ENCODE results near the gene TECPR2.

TECPR2 gene

DNA sequence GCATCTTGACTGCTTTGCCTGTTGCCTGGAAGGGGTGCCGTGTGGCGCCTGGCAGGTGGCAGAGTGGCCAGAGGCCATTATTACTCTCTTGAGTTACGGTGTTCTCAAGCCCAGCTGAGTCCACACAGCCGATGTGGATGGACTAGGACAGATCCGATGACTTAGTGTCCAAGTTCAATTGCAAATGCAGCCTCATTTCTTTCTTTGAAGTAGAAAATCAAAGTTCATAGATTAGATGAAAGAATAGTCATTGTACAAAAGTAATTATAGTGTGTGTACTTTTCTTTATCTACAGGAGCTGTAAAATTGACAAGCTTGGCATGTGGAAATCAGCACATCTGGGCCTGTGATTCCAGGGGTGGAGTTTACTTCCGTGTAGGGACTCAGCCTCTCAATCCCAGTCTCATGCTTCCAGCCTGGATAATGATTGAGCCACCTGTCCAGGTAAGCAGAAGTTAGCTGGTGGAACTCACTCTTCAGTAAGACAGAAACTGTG, 102.2 kb downstream of the TECPR2 start:
- no peak for DNase-seq (ENCODE audit: low read depth in 1 of 2, low spot score in 1 of 2)

DNA sequence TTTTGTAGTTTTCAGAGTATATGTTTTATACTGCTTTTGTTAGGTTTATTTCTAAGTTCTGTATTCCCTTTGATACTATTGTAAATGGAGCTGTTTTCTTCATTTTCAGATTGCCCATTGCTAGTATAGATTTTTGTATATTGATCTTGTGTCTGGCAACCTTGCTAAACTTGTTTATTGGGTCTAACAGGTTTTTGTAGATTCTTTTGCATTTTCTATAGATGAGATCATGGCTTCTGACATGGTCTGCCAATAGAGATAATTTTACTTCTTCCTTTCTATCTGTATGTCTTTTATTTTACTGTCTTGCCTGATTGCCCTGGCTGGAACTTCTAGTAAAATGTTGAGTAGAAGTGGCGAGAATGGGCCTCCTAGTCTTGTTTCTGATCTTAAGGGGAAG, 106.5 kb downstream of the TECPR2 start:
- DNase-seq (ENCODE audit: low read depth in 1 of 2, low spot score in 1 of 2): no peak

DNA sequence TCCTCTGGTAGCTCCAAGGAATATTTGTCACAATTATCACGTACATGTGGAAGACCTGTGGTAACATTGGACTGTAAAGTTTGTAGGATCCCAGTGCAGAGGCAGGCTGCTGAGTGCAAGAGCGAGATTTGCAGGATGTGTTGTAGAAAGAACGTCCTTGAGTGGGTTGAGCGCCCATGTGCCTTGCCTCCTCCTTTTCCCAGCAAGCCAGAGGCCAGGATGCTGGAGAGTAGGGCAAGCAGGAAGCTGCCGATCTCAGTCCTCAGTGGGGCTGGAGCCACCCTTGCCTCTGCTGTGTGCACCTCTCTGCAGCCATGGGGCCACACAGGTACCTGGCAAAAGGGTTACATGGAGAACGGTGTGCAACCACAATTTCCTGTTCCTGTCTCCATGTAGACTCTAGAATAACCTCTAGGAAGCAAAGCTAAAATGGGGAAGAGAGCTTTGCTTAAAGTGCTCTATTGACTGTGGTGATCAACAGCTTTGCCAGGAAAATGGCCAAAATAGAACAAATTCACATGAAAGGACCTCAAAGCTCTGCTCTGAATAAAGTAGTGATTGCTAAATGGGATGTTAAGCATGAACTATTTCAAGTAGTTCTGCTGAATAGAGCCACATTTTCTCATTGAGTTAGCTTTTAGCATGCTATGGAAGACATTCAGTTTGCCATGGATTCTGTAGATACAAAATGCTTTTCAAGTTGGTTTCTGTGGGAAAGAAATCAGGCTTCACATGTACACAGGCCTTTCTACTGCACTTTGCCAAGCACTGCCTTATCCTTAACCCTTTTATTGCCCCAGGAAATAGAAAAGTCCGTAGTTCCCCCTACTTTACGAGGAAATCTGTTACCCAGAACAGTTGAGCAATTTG, 109.4 kb downstream of the TECPR2 start:
- DNase-seq (ENCODE audit: low read depth in 1 of 2, low spot score in 1 of 2): no peak

DNA sequence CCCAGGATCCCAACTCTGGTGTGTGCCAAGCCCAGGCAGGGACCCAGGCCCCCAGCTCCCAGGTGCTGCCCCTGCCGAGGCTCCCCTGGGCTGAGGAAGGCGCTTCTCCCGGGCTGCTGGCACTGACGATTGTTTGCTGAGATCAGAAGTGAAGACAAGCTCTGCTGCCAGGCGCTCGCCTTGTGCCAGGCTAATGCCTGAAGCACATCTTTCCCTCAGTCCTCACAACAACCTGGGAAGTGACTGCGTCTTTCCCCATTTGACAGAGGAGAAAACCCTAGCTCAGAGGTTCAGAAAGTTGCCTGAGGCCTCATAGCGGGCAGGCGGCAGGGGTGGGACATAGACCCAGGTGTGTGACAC, 110.0 kb downstream of the TECPR2 start:
- no peak for DNase-seq (ENCODE audit: low read depth in 1 of 2, low spot score in 1 of 2)

DNA sequence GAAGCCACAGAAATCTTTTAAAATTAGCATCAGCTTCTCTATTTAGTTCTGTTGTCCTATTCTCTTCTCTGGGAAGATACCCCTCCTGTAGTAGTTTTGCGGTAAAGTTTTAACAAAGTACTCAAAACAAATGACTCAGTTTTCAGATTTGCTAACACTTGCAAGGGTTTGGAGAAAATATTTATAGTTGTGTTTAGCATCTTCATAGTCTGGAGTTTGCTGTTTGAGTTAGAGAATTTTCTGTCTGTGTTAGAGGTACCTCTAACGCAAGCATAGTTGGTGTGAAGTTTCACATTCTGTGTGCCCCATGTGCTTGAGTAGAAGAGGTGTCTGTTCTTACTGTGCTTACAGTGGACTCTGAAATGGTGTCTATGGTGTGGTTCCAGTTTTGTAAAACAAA, 110.8 kb downstream of the TECPR2 start:
- DNase-seq (ENCODE audit: low read depth in 1 of 2, low spot score in 1 of 2): no peak

DNA sequence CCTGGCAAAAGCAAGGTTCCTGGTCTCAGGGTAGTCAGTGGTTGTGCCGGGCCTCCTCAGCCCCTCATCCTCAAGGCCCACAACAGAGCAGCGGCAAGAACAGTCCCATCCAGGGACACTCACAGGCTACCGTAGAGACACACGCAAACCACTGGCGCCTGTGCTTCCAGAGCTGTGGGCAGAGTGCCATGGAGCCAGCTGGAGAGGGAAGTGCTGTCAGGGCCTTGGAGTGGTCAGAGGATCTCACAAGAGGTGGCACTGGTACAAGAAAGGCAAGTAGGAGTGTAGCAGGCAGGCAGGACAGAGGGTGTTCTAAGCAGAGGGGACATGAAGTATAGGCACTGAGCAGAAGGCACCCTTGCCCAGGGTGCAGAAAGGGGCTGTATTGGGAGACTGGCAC, 112.2 kb downstream of the TECPR2 start:
- DNase-seq (ENCODE audit: low read depth in 1 of 2, low spot score in 1 of 2): no peak

DNA sequence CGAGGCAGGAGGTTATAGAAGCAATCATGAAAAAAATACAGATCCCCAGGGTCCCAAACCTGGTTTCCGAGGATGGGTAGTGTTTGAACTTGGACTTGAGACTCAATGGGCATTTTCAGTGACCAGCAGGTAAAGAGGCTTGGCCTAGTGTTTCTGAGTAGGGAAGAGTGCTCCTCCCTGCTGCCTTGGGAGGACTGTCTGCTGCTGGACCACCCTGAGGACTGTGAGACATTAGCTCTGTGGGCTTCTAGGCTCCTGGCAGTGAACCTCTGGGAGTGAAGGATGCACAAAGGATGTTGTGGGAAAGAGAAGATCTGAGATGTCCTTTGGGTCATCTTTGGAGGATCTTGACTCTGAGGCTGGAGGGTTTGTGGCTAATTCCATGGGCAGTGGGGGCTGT, 116.4 kb downstream of the TECPR2 start:
- no peak for DNase-seq (ENCODE audit: low read depth in 1 of 2, low spot score in 1 of 2)

DNA sequence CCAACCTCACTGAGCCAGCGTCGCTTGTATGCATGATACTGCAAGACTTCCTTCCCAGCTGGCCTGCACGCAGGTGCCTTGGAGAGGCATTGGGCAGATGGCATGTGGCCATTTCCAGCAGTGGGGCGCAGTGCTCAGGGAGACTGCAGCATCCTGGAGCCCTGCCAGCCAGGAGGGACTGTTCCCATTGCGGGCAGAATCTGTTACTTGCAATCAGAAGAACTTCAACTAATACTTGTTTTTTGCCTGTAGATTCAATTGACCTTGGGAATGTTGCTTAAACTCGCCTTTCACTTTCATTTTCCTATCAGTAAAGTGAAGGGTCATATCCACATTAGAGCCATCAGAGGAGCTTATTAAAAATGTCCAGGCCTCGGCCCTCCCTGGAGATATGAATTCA, 117.0 kb downstream of the TECPR2 start:
- no peak for DNase-seq (ENCODE audit: low read depth in 1 of 2, low spot score in 1 of 2)

DNA sequence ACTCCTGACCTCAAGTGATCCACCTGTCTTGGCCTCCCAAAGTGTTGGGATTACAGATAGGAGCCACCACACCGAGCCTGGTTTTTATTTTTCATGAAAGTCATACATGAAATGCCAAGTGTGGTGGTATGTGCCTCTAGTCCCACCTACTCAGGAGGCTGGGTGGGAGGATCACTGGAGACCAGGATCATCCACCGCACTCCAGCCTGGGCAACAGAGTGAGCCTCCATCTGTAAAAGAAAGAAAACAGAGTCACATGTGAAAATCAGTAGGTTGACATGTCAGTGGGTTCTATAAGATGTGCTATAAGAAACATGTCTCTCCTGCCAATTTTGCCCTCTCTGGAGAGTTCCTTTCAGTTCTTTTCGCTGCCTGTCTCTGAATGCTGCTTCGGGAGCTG, 118.6 kb downstream of the TECPR2 start:
- no peak for DNase-seq (ENCODE audit: low read depth in 1 of 2, low spot score in 1 of 2)

DNA sequence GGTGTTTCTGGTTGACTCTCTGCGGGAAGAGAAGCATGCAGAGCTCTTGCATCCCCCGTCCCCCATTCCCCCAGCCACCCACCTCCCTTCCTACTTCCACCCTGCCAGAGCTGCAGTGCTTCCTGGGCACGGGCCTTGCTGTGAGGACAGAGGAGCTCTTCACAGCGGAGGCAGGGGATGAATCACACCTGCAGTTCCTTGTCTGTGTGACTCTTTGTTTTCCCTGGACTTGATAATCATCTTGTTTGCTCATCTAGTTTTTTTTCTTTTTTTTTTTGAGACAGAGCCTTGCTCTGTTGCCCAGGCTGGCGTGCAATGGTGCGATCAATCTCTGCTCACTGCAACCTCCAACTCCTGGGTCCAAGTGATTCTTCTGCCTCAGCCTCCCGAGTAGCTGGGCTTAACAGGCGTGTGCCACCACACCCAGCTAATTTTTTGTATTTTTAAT, 119.1 kb downstream of the TECPR2 start:
- DNase-seq (ENCODE audit: low read depth in 1 of 2, low spot score in 1 of 2): no peak

DNA sequence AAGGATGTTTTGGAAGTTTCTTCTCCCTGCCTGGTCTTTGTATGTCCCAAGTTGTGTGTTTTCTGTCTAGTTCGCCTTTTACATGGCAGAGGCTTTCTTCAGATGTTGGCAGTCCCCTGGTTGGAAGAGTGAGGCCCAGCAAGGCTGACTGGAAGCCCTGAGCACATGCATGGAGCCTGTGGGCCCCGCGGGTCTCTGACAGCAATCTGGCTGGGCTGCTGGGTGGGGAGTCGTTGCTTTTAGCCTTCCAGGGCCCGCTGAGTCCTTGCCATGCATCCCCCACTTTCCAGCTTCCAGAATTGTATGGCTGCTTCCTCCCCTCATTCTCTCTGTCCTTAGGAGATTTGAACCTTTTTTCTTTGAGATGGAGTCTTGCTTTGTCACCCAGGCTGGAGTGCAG, 121.6 kb downstream of the TECPR2 start:
- no peak for DNase-seq (ENCODE audit: low read depth in 1 of 2, low spot score in 1 of 2)

DNA sequence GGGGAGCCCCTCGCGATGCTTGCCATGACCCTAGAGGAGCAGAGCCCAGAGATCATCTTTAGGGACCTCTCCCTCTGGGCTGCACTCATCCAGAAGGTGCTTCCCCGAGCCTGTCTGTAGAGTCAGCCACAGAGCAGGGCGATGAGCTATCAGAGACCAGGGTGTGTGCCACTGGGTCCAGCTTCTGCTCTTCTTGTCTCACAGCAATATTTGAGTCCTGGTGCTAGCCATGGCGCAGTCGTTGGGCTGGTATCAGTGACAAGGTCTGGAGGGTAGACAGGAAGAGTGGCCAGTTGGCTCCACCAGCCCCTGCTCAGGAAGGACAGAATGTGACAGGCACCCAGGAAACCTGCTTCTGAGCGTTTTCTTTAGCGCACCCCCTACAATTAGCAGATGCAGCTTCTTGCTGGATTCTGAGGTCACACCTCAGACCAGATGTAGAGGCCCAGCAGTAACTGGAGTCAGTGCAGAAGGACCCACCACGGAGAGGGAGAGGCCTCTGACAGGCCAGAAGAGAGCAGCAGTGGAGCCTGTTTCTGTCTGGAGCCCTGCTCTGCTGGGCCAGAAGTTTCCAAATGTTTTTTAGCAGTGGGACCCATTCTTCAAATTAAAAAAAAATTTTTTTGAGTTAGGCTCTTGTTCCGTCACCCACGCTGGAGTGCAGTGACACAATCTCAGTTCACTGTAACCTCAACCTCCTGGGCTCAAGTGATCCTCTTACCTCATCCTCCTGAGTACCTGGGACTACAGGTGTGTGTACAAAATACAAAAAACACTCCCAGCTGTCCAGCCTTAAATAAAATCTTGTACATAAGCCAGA, 123.2 kb downstream of the TECPR2 start:
- no peak for DNase-seq (ENCODE audit: low read depth in 1 of 2, low spot score in 1 of 2)

DNA sequence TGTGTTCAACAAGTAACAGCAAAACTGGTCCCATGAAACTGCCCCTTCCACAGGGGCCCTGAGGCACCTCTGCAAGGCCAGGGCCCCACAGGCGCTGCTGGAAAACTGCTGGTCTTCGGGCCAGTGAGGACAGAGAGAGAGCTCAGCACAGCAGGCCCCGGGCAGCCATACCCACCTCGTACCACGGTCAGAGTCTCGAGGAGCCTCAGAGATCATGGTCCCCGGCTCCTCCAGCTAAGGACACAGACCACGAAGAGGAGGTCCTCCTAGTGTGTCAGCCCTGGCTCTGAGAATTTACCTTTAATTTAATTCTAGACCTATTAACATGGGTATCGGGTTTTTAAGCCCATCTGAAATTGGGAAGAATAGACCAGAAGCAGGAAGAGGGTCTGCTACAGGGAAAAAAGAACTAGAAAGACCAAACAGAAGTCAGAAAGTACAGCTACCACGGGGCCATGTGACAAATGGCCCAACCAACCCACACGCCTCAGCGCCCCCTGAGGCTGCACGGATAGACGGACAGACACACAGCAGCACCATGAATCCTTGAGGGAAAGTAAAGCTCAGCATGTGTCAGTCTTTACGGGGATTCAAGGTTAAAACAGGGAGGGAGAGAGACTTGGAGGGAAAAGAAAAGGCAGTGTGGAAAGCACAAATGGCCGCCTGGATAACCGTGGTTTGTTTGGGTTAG, 123.9 kb downstream of the TECPR2 start:
- DNase-seq (ENCODE audit: low read depth in 1 of 2, low spot score in 1 of 2): no peak

DNA sequence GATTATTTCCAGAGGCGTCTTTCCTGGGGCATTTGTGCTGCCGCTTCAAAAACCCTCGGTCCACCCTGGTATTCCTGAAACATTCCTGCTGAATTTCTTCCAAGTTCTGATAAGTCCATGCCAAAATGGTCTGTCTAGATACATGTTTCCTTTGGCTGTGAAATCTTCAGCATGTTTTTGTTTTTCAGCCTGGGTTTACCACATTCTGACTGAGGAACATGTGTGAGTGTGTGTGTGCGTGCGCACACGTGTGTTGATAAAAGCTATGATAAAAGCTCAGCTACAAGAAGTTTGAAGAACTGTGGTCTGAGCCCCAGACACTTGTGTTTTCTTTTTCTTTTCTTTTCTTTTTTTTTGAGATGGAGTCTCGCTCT, 124.5 kb downstream of the TECPR2 start:
- no peak for DNase-seq (ENCODE audit: low read depth in 1 of 2, low spot score in 1 of 2)

DNA sequence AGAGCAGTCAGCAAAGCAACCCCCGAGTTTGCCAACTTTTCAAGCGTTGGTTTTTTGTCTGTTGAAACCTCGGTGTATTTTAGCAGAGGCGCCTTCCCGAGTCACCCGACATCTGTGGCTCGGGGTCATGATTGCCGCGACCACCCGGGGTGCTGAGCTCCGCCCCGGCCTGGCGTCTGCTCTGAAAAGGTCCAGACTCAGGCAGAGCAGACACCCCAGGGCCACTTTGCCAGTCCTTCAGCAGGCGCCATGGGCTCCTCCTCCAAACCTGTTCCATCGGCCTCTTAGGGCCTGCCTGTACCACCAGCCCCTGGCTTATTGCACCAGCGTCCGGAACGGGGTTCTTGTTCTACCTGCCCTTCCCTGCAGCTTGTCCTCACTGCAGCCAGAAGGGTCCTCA, 127.7 kb downstream of the TECPR2 start:
- no peak for DNase-seq (ENCODE audit: low read depth in 1 of 2, low spot score in 1 of 2)

DNA sequence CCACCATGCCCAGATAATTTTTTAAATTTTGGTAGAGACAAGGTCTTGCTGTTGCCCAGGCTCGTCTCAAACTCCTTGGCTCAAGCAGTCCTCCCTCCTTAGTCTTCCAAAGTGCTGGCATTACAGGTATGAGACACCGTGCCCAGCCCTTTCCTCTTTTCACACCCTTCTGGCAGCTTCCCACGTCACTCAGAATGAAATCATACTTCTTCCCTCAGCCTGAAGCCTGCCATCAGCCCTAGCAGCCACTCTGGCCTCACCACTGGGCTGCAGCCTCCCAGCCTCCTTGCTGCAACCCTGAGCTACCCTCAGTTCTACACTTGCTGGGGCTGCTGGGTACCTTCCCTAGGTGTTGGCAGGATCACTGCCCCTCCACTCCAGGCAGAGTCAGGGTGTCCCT, 128.6 kb downstream of the TECPR2 start:
- DNase-seq (ENCODE audit: low read depth in 1 of 2, low spot score in 1 of 2): no peak

DNA sequence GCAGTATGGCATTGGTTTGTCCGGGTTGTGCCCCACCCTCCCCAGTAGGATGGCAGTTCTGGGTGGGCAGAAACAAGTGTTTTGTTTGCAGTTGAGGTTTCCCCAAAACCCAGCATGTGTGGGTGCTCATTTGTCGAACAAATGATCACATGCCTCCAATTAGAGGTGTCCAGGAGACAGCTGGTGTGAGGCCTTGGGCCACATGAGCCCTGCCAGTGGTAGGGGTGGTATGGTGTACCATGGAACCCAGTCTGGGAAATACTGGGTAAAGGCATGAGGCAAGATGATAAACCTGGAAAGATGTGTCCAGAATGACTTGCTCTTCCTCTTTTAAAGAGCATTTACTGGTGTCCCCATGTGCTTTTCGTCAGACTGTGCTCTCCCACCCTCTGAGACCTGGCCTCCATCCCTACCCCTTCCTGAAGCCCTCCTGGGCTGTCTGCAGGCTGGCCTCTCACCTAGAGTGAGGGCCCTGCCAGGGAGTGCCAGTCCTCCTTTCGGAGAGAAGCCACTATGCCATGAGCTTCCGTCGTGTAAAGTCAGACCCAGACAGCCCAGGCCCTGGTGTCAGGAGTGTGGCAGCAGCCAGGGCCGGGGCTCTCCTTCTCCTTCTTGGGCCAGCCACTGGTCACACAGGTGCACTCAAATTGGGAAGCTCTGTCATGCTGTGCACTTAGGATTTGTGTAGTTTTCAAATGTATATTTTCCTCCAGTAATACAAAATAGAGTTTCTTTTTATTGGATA, 129.2 kb downstream of the TECPR2 start:
- DNase-seq (ENCODE audit: low read depth in 1 of 2, low spot score in 1 of 2): no peak

DNA sequence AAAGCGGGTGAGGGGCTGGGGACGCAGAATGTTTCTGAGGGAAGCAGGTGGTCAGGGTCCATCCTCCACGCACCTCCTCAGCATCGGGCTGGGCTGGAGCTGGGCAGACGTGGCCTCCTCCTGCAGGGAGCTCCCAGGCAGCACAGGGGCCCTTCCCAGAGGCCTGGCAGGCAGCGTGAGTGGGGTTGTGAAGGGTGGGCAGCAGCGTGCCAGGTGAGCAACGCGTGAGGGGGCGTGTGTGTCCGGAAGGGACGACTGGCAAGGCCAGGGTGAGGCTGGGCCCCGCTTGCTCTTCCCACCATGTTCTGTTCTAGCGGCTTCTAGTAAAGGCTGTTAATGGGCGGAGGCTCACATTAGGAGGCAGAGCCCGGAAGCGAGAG, 129.8 kb downstream of the TECPR2 start:
- DNase-seq (ENCODE audit: low read depth in 1 of 2, low spot score in 1 of 2): no peak

DNA sequence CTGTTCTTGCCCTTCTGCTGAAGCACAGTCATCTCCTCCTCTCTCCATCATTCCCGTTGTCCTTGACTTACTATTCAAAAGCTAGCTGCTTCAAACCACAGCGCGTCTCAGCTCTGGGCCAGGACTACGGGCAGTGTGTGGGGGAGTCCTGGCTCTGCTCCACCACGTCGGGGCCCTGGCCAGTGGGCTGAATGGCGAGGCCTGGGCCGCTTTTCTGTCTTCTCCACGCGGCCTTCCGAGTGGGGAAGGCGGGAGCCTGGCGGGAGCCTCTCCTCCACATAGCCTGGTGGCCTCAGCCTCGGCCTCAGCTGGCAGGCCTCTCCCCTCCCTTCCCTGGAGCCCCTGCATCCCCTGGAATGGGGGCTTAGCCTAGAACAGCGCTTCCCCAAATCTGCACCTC, 130.4 kb downstream of the TECPR2 start:
- no peak for DNase-seq (ENCODE audit: low read depth in 1 of 2, low spot score in 1 of 2)

DNA sequence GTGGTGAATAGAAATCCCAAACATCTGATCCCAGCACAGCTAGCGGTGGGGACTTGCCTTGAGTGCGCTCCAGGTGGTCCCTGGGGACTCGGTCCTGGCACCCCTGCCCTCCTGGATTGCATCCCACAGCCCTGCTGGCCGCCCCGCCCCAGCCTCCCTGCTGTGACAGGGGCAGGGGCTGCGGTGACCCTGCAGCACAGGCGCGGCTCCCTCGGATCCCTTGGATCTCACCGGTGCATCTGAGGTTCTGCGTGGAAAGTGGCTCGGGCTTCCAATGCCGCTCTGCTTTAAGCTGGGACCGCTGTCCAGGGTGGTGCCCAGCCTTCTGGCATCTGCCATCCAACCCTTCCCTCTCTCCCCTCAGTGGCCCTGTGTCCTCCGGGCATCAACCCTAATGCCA, 130.8 kb downstream of the TECPR2 start:
- no peak for DNase-seq (ENCODE audit: low read depth in 1 of 2, low spot score in 1 of 2)

Measured in activated T-helper 1 cell treated with anti-CD3 and anti-CD28 coated beads, Interleukin-2, amount 50 U/mL, for 16 hours (primary cell).